GM21367 (cell line): ENCODE data around the gene TM4SF5.
"Not testable (repeated sequence)": the region's sequence is repeated elsewhere in the genome, so short reads cannot be mapped to it uniquely, and the experiment has no call there.

Experiments
- ATAC-seq: cut with Tn5 transposase; IDR thresholded peaks from one replicate; pipeline ENCODE4 v1.9.1; 2021; ENCODE audit not compliant: unreplicated experiment

The TM4SF5 gene

DNA sequence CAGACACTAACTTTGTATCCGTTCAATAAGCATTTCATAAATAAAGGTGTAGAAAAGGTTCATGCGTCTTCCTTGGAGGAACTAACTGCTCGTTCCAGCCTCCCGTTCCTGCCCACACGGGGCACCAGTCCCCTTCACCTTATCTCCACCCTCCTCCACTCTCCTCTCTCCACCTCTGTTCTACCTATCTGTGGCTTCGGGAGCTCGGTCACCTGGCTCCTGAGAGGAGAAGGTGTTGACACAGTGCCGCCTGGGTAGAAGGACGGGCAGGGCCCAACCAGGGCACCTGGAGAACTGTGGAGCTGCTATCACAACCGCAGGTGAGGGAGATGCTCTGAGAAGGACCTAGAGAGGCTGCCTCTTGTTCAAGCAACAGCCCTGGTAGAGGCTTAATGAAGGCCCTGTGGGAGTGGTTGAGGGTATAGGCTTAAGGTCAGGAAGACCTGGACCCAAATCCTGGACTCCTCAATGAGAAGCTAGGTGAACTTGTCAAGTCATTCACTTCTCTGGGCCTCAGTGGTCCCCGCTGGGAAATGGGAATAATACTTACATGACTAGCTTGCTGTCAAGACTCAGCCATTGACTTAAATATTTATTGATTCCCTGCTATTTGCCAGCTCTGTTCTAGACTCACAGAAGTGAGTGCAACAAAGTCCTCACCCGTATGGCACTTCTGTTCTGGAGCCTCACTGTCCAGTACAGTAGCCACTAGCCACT, 51.8 kb downstream of the TM4SF5 start:
- no peak for ATAC-seq

DNA sequence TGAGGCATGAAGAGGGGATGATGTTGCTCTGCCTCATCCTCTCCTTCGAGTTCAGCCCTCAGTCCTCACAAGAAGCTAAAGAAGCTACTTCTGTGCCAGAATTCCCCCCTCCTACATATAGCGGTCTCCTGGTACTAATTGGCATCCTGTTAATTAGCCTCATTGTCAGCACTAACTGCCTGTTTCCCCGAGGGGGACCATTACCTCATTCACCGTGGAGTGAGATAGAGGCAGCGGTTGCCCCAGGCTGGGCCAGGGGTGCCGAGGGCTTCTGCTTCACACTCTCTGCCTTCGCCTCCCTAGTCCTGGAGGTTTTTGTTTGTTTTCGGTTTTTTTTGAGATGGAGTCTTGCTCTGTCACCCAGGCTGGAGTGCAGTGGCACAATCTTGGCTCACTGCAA, 55.7 kb downstream of the TM4SF5 start:
- ATAC-seq: no peak

DNA sequence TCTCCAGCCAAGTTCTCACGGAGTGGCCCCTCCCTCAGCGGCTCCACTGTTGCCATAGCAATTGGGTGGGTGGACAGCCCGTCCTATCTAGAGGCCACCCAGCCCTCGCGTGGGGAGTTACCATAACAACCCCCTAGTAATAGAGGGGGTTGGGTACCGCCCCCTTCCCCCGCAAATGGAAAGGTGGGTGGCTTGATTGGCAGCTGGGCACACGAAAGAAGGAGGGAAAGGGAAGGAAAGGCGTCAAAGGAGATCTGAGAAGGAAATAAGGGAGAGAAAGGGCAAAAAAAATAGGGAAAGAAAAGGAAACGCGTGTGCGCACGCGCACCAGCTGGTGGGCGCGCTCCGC, 61.1 kb downstream of the TM4SF5 start:
- ATAC-seq: not testable (repeated sequence)
